IPS-15b (cell line): ENCODE data around the gene FEN1.

Experiments
- H3K27me3 ChIP-seq: one replicate; pipeline ENCODE4 v1.6.1; 2013; ENCODE audit warnings: low read length; ENCODE audit not compliant: control insufficient read depth, insufficient read depth
- H3K36me3 ChIP-seq: one replicate; pipeline ENCODE4 v1.6.1; 2013; ENCODE audit warnings: low read length; ENCODE audit not compliant: control insufficient read depth, insufficient read depth
- H3K4me1 ChIP-seq: one replicate; pipeline ENCODE4 v1.6.1; 2013; ENCODE audit warnings: mild to moderate bottlenecking, low read length; ENCODE audit not compliant: control insufficient read depth, insufficient read depth
- H3K4me3 ChIP-seq: one replicate; pipeline ENCODE4 v1.5.1; 2013; ENCODE audit warnings: low read depth, low read length
- H3K9ac ChIP-seq: one replicate; pipeline ENCODE4 v1.6.1; 2013; ENCODE audit warnings: low read depth, mild to moderate bottlenecking, low read length
- H3K9me3 ChIP-seq: one replicate; pipeline ENCODE4 v1.6.1; 2013; ENCODE audit warnings: mild to moderate bottlenecking, low read length; ENCODE audit not compliant: control insufficient read depth, insufficient read depth

FEN1 gene

DNA sequence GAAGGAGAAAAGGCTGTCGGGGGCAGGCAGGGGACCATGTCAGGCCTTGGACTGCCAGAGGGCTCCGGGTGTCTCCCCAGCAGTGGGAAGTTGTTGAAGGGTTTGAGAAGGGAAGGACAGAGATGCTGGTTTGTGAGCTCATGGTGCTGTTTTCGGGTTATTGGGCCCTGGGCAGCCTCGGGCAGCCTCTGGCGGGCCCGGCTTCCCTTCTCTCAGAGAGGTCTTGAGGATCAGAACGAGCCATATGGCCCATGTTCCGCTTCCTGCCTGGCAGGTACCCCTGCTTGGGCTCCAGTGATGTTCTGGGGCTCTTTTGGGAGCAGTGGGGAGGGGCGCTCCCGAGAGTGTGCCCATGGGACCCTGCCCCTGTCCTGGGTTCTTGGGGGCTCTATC, 30.5 kb upstream of the FEN1 start:
- Histone ChIP-seq H3K36me3 (no peaks in the 10 kb centered on the region), H3K9ac (no peak overlapping the region), H3K4me3 (no peak overlapping the region), H3K4me1 (peaks cover 5% of the 10 kb centered on the region), H3K9me3 (no peaks in the 10 kb centered on the region), H3K27me3 (no peaks in the 10 kb centered on the region)

- Histone ChIP-seq H3K36me3 (no peaks in the 10 kb centered on the region), H3K9ac (no peak overlapping the region), H3K4me3 (no peak overlapping the region), H3K9me3 (no peaks in the 10 kb centered on the region), H3K4me1 (peaks cover 5% of the 10 kb centered on the region), H3K27me3 (no peaks in the 10 kb centered on the region)
Measured at GRCh38 chr11:61762798-61763197, 29.9 kb upstream of the FEN1 start.

- H3K9ac ChIP-seq = no peak overlapping the region
- H3K4me1 ChIP-seq = peaks cover 5% of the 10 kb centered on the region
- no peaks in the 10 kb centered on the region for H3K36me3 ChIP-seq
- H3K4me3 ChIP-seq = no peak overlapping the region
- H3K27me3 ChIP-seq = no peaks in the 10 kb centered on the region
- no peaks in the 10 kb centered on the region for H3K9me3 ChIP-seq
Measured at GRCh38 chr11:61763930-61764605, 28.6 kb upstream of the FEN1 start.

DNA sequence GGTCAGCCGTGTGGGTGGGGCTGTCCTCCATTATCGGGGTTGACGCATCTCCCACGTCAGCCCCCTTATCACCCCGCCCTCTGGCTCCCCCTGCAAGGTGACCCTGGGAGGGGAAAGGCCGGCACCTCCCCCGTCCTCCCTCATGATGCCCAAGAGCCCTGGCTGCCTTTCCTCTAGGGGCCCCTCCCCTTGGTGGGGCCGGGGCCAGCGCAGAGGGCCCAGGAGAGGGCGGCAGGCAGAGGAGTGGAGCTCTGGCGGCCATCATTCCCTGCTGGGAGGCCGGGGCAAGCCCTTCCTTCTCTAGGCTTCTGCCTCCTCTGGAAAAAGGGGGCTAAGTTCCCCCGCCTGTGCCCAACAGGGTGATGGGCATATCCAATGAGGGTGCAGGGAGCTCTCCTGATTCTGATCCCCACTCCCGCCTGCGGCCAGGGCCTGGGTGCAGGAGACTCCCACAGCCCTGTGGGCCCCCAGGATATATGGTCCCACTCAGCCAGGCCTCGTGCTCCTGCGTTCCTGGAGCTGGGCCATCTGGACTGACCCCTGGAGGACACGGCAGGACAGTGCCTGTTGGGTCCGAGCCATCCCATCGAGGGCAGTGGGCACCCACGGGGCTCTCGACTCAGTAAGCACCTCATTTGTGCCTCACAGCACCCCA, 28.0 kb upstream of the FEN1 start:
- Histone ChIP-seq H3K9me3 (no peaks in the 10 kb centered on the region), H3K4me3 (no peak overlapping the region), H3K36me3 (no peaks in the 10 kb centered on the region), H3K4me1 (peaks cover 5% of the 10 kb centered on the region), H3K27me3 (no peaks in the 10 kb centered on the region), H3K9ac (no peak overlapping the region)

DNA sequence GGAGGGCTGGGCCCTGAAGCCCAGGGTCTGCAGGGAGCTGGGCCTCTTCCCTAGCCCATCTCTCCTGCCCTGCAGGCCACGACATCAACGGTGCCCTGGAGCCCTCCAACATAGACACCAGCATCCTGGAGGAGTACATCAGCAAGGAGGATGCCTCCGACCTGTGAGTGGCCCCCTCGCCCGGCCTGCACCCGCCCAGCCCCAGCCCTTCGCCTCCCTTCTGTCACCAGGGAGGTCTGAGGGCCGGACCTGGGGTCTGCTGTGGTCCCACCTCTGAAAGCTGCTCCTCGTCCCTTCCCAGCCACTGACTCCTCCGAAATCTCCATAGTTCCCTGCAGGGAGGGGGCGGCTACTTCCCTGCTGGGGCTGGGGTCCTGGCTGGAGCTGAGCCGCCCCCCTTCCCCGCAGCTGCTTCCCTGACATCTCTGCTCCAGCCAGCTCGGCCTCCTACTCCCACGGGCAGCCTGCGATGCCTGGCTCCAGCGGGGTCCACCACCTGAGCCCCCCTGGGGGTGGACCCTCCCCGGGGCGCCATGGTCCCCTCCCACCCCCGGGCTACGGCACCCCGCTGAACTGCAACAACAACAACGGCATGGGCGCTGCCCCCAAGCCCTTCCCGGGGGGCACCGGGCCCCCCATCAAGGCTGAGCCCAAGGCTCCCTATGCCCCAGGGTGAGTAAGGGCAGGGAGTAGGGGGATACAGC, 27.0 kb upstream of the FEN1 start:
- Histone ChIP-seq H3K27me3 (no peaks in the 10 kb centered on the region), H3K36me3 (no peaks in the 10 kb centered on the region), H3K4me1 (peaks cover 5% of the 10 kb centered on the region), H3K9ac (no peak overlapping the region), H3K9me3 (no peaks in the 10 kb centered on the region), H3K4me3 (no peak overlapping the region)

DNA sequence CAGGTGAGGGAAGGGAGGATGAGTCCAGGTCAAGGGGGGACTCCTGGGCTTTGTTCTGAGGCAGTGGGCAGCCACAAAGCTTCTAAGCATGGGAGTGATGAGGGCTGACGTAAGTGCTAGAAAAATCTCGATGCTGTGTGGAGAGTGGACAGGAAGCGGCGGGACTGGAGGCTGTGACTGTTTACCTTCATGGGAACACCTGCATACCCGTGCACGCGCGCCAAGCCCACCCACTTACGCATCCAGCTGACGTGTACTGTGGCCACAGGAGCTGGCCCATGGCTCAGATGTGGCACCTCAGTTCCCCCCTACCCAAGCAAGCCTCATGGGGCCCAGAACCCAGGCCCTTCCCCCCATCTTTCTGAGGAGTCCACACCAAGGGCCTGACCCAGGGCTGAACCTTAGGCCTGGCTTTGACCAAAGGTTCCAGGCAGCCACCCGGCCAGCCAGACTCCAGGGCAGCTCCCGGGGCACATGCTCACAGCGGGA, 26.3 kb upstream of the FEN1 start:
- Histone ChIP-seq H3K36me3 (no peaks in the 10 kb centered on the region), H3K4me3 (no peak overlapping the region), H3K4me1 (peaks cover 5% of the 10 kb centered on the region), H3K9me3 (no peaks in the 10 kb centered on the region), H3K27me3 (no peaks in the 10 kb centered on the region), H3K9ac (no peak overlapping the region)

GRCh38 chr11:61768376-61769076, 24.2 kb upstream of the FEN1 start:
- peaks cover 2% of the 10 kb centered on the region for H3K4me1 ChIP-seq
- H3K9me3 ChIP-seq = no peaks in the 10 kb centered on the region
- H3K9ac ChIP-seq = no peak overlapping the region
- no peaks in the 10 kb centered on the region for H3K27me3 ChIP-seq
- no peaks in the 10 kb centered on the region for H3K36me3 ChIP-seq
- no peak overlapping the region for H3K4me3 ChIP-seq

GRCh38 chr11:61769169-61769920, 23.4 kb upstream of the FEN1 start:
- Histone ChIP-seq H3K4me3 (no peak overlapping the region), H3K4me1 (peaks cover 2% of the 10 kb centered on the region), H3K27me3 (no peaks in the 10 kb centered on the region), H3K9ac (no peak overlapping the region), H3K9me3 (no peaks in the 10 kb centered on the region), H3K36me3 (no peaks in the 10 kb centered on the region)

DNA sequence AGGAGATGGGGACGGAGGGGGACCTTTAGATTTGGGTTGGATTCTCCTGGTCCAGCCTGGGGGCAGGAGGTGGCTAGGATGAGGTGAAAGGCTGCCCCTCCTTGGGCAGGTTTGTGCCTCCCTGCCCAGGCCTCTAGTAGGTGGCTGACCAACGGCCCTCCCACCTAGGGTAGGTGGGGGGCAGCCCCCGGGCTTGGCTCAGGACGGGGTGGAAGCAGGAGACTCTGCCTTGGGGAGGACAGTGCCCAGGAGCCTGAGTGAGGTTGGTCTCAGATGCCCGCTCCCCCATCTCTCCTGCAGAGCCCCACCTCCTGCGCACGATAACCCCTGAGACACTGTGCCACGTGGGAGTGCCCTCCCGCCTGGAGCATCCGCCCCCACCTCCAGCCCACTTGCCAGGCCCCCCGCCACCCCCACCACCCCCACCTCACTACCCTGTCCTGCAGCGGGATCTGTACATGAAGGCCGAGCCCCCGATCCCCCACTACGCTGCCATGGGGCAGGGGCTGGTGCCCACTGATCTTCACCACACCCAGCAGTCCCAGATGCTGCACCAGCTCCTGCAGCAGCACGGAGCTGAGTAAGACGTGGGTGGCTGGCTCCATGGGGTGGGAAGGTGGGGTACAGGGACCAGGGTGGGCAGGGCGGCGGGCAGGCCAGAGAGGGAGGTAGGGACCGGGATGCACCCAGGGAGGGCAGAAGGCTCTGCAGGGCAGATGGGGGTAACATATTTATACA, 22.6 kb upstream of the FEN1 start:
- Histone ChIP-seq H3K27me3 (no peaks in the 10 kb centered on the region), H3K4me3 (no peak overlapping the region), H3K36me3 (no peaks in the 10 kb centered on the region), H3K4me1 (peaks cover 2% of the 10 kb centered on the region), H3K9me3 (no peaks in the 10 kb centered on the region), H3K9ac (no peak overlapping the region)

GRCh38 chr11:61771195-61771894, 21.4 kb upstream of the FEN1 start:
- H3K4me3 ChIP-seq = no peak overlapping the region
- no peaks in the 10 kb centered on the region for H3K36me3 ChIP-seq
- no peaks in the 10 kb centered on the region for H3K27me3 ChIP-seq
- peaks cover 2% of the 10 kb centered on the region for H3K4me1 ChIP-seq
- no peaks in the 10 kb centered on the region for H3K9me3 ChIP-seq
- no peak overlapping the region for H3K9ac ChIP-seq
